NCI-H460 (cell line): ENCODE measurements around the gene DCAKD. TPM values are rescaled to one million over a fixed set of nuclear protein-coding genes. Genes with fewer than 3 reads are reported as not detected.

ENCODE experiments used
- DNase-seq: peaks from one replicate; pipeline ENCODE4 v3.0.0-alpha.2; 2016; ENCODE audit warnings: low read depth; ENCODE audit errors: extremely low read depth
- polyA plus RNA-seq: library from polyadenylated mRNA; depleted of rRNA; stranded (reverse); fragments of >200 nt; gene quantifications from 2 replicates; pipeline ENCODE4 v1.2.3, GENCODE V29; 2014; cell fraction: nucleus; rRNA removed
- total RNA-seq: library from RNA; depleted of rRNA; stranded (reverse); fragments of >200 nt; shearing (Covaris generic); gene quantifications from 2 replicates; pipeline ENCODE4 v1.2.3, GENCODE V29; 2014; rRNA removed

The DCAKD gene, protein sequence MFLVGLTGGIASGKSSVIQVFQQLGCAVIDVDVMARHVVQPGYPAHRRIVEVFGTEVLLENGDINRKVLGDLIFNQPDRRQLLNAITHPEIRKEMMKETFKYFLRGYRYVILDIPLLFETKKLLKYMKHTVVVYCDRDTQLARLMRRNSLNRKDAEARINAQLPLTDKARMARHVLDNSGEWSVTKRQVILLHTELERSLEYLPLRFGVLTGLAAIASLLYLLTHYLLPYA
- total RNA-seq = 22.8 and 24.0 TPM in 2 replicates
- 36.1 and 57.0 TPM in 2 replicates for polyA plus RNA-seq

DNA sequence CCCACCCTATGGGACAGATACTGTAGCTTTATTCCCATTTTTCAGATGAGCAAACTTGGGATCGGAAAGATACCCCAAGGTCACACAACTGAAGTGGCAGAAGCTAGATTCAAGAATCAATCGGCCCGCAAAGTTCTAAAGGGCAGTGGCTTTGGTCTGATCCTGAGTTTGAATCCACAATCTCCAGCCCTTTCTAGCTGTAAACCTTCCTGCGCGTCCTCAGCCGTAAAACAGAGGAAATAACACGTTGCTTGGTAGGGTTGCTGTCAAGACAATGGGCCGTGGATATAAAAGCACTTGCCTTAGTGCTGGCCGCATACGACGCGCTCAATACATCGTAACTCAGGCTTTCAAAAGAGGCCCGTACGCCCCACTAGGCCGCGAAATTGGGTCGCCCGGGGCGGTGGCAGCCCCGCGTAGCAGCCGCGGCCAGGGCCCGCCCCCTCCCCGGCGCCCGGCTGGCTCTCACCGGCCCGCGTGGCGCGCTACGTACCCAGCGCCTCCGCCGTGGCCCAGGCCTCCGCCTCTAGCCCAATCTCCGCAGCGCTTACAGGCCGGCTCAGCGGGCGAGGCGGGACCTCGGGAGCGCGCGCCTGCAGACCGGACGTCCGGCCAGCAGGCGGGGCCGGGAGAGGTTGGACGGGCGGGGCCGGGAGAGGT lies at the start of gene DCAKD:
TSS of gene DCAKD (minus strand) at position 573 of the 660 bp plus-strand sequence. CDS start 16,747 bp downstream, outside the sequence.
- peak; percentile 95 for DNase-seq

DNA sequence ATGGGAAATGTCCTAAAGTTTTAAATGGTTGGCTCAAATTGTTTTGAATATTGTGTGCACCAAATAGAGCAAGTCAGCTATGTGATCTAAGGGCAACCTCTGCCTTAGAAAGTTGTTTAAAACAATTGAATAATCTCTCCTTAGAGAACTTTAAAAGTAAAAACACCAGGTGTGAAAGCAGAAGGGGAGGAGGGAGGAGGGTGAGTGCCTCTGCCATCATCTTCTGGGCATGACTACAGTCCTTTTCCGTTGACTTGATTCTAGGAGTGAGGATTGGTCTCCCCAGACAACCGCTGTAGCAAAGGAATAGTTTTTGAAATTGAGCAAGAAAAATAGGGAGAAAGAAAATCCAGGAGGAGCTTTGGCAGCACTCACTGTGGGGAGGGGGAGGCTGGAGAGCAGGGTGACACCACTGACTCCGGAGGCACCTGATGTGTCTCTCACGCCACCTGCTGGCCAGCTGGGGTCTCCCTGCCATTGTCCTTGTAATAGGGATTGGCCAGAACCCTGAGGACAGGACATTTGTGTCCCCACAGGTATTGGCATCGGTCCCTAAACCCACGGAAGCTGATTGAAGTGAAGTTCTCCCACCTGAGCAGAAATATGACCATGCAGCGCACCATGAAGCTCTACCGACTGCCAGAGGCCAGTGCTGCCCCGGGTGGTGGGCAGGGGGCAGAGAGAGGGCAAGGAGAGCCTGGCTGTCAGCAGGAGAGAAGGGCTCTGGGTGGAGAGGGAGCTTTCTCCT lies 47.6 kb upstream of the DCAKD start:
- DNase-seq = peak; percentile 86

DNA sequence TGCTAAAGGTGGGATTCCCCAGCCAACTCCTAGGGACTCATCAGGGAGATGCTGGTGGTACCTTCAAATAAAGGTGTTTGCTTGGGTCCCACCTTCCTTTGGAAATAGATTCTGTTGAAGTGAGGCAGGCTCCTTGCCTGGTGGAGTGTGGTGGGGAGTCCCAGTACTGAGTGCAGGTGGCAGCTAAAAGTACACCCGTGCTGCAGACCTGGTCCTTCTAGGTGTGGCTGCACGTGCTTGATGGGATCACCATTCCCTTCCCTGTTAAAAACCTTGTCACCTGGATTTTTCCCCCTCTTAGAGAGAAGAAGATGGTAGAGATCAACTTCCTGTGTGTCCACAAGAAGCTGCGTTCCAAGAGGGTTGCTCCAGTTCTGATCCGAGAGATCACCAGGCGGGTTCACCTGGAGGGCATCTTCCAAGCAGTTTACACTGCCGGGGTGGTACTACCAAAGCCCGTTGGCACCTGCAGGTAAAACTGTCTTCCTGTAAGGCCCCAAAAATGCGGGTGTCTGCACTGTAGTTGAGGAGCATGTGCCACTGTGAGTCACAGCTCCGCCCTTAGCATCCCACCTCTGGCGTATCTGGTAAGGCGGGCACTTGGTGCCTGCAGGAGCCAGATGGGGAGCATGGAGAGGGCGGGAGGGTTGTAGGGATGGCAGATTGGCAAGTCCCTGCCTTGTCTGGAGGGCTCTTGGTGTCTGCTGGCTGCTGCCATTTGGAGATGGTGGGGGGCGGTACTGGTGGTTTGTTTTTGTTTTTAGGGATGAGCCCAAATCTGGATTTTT lies 46.8 kb upstream of the DCAKD start:
- DNase-seq = no peak

DNA sequence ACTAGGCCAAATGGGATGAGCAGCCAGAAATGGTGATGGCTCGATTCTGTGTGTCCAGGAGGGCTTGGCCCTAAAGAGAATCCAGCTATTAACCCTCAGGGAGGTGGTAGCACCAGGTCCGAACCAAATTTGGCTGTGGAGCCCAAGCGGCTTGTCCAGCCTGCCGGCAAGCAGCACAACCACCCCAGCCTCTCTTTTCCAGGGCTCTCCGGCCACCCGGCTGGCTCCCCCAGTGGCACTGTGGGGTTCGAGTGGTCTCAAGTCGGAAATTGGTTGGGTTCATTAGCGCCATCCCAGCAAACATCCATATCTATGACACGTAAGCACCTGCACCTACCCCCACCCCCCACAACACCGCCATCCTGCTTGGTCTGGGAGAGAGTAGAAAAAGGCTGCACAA lies 45.5 kb upstream of the DCAKD start:
- no peak for DNase-seq

DNA sequence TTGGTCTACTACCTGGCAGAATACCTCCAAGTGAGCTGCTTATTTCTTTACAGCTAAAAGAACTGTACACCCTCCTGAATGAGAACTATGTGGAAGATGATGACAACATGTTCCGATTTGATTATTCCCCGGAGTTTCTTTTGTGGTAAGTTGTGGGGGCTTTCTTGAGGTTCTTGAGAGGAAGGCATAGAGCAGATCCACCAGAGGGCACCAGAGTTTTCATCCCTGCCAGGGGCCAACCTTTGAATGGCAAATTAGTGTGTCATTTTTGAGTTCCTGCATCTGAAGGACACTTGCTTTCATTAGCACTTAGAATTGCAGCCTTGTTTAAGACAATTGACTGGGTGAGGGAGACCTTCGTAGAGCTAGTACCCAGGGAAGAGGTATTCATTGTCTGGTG lies 44.7 kb upstream of the DCAKD start:
- no peak for DNase-seq

DNA sequence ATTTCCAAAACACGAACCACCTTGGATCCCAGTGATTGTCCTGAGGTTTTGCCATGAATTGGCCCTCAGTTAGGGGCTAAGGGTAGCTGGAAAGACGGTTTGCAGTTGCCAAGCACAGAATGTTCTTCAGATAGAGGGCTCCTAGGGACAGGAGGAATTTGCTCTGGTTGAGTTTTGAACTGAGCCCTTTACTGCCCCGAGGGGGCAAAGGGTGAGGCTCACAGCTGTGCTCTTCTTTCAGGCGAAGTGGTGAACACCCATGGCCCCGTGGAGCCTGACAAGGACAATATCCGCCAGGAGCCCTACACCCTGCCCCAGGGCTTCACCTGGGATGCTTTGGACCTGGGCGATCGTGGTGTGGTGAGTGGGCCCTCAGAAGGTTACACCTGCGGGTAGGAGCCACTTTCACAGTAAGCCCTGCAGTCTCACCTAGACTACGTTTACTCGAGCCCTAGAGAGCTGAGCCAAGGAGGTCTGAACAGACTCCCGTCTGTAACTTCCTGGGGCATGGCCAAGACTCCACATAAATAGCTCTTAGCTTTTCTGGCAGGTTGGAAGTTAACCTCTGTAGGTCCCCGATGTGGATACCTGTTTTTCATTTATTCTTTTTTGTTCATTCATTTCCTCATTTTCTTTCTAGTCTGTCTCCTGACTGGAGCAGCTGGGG lies 42.1 kb upstream of the DCAKD start:
- no peak for DNase-seq

DNA sequence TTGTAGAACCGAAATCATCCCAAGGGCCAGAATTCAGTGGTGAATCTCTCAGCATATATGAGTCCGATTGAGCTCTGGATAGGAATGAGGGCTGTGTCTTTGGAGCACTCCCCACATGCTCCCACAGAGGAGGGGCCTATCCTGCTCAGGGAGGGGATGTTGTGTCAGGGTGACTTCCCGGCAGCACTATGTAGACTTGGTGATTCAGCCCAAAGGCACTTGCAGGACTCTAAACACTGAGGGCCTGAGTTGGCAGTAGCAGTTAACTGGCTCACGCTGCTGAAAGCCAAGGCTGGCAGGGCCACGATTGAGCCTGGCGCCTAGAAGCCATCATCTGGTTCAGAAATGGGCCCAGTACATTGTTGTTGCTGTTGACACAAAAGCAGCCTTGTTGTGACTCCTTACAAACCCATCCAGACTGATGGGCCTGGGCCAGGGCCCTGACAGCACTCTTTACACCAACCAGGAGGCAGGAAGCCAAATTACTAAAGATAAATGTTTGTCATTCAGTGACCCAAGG lies 41.5 kb upstream of the DCAKD start:
- DNase-seq = peak; percentile 79

DNA sequence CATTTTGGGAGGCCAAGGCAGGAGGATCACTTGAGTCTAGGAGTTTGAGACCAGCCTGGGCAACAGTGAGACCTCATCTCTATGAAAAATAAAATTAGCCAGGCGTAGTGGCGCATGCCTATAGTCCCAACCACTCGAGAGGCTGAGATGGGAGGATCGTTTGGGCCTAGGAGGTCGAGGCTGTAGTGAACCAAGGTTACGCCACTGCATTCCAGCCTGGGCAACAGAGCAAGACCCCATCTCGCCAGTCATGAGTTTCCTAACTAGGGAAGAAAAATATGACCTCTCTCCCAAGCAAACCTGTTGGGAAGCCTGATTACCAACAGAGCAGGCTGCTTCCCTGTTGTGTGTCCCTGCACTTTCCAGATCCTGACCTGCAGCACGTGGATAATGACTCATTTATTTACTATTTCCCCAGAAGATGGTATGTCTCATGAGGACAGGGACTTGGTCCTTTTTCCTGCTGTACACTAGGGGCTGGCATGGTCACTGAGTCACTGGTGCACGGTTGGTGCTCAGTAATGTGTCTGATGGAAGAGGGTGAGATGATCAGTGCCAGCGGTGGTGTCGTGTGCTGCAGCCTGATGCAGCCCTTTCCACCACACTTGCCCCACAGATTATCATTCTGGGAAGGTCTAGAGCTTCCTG lies 40.5 kb upstream of the DCAKD start:
- DNase-seq = no peak

DNA sequence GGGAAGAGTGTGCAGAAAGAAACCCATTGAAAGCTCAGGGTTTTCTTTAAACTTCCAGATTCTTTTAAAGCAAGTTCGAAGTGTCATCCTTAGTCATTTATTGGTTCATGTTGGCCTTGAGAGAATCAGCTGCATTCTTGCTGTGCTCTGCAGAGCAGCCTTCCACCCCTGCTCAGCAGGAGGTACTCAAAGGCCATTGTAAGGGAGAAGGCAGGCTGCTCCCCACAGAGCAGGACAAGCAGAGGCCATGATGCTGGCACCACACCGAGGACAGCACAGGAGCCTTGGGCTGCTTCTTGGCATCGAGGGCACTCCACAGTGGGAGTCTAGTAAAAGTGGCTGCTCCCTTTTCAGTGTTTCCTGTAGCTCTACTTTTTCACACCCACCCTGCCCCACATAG lies 39.3 kb upstream of the DCAKD start:
- DNase-seq = no peak

DNA sequence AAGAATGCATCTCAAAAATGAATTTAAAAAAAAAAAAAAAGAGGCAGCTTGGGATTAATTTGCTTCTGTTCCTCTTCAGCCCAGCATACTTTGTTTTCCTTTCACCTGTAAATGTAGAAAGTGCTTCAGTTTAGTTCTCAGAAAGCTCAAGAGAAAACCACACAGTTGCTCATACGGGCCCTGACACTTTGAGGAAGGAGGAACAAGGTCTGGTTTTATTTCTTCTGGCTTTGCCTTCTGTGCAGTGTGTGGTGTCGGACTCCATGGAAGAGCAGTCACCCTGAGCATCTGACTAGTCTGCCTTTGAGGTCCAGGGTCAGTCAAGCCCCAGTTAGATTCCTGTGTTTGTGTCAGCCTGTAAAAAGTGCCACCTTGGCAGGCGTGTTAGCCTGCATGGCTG lies 37.3 kb upstream of the DCAKD start:
- DNase-seq = no peak

DNA sequence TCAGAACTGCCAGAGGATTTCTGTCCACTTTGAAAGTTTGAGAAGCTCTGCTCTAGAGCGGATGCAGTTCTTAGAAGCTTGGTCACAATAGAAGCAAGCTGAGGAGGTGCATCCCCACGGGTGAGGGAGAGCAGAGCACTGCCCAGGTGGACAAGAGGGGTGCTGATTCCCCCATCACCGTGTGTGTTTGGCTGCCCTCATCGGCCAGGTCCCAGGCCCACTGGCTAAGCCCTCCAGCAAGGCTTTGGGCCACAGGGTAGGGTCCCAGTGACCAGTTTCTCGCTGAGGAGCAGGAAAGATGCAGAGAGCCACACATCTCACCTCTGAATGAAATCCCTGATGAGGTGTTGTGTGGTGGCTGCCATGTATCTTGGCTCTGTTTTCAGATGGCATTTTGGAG lies 36.5 kb upstream of the DCAKD start:
- no peak for DNase-seq

DNA sequence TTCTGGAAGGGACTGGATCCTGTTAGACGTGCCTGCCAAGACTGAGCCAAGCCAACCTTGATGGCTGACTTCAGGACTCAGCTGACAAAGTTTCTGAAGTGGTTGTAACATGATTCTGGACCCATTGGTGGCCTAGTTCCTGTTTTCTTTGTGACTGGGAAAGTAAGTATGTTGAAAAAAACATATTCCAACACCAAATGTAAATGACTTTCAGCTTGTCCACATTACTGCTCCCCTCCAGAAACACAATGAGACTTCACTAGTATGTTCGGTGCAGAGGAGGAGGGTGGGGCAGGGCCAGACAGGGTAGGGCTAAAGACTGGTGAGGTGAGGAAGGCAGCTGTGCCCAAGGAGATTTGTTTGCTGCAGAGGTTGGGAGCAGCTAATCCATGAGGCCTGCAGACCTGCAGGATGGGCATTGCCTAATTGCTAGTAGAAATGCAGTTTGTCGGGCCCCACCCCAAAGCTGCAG lies 36.1 kb upstream of the DCAKD start:
- DNase-seq = no peak

DNA sequence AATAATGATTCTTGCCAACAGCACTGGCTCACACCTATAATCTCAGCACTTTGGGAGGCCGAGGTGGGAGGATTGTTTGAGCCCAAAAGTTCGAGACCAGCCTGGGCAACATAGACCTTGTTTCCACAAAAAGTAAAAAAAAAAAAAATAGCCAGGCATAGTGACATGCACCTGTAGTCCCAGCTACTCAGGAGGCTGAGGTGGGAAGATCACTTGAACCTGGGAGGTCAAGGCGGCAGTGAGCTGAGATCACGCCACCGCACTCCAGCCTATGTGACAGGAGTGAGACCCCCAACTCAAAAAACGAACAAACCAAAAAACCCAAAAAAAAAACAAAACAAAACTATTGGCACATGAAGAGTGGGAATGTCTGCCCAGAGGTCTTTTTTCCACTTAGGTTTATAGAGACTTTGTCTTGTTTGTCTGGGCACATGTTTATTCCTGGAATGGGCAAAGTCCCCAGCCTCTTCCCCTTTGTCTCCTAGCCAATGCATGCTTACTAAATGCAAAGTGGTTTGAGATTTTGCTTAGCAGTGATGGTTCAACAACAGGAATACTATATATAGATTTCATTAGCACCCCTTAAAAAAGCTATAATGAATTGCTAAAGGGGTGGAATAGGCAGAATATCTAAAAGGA lies 35.6 kb upstream of the DCAKD start:
- DNase-seq = no peak

DNA sequence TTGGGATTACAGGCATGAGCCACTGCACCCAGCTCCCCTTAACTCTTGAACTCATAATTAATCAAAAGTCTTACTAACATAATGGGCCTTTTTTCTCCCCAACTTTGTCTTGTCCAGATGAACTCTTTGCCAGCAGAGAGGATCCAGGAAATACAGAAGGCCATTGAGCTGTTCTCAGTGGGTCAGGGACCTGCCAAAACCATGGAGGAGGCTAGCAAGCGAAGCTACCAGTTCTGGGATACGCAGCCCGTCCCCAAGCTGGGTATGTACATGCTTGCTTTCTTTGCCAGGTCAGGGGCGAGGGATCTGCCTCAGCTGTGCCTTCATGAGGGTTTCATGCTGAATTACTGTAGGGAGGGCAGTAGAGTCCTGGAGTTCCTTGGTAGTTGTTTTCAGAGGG lies 35.0 kb upstream of the DCAKD start:
- no peak for DNase-seq

DNA sequence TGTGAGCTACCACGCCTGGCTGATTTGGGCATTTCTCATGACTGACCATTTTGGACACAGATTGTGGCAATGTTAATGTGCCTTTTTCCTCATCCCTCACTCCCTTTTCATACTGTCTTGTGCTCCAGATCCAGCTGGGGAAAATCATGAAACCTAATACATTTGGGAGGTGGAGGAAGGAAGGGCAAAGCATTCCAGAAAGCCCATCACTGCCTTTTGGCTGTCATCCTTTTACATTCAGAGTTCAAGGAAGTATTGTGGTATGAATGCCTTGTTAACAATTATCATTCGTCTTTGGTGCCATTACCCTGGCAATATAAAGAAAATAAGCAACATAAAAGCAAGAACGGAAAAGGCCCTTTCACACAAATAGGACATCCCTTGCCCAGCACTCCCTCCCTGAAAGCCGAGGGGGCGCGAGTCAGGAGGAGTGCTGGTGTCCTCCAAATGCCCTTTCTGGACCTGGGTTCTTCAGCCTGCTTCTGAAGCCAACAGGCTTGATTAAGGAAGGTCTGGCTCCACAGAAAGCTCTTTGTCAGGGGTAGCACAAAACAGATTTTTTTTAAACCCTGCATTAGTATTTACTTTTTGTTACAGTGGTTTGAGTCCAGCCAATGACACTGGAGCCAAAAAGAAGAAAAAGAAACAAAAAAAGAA lies 29.7 kb upstream of the DCAKD start:
- DNase-seq = no peak

DNA sequence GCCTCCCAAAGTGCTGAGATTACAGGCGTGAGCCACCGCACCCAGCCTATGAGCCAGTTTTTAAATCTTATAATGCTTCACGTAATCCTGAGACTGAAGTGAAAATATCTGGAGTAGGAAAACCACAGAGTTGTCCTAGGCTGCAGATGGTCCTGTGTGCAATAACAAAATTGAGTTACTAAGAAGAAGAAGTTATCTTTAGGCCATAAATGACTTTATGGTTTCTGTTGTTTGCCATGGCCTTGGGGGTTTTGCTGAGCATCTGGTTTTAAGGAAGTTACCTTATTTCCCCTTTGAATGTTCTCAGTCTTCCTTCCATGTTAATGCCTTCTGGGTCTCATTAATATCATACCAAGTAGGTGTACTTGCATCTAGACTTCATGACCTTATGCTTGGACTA lies 26.2 kb upstream of the DCAKD start:
- no peak for DNase-seq

DNA sequence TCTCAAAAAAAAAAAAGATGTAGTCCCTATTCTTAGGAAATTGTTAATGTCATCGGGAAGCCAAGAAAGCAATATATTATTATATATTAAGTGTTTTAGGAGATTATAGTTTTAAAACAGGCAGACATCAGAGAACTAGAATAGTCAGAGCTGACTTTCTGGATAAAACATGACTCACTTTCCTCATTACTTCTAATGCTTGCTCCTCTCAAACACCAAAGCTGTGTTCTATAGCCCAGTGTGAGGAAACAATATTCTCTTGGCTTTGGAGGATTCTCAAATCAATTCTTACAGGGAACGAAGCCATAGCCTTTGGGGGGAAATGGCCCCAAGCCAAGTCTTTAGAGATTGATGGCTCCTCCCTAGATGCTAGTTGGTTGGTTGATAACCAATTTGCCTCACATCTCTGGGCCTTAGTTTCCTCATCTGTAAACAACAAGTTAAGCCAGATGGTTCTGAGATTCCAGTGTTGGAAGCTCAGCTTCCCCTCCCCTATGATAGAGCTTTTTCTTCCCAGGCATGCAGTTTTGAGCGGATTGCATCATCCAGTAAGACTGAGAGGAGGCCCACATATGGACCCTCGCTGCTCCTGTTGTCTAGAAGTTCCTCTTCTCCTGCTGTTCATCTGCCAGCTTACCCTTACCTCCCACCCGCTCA lies 22.1 kb upstream of the DCAKD start:
- no peak for DNase-seq

DNA sequence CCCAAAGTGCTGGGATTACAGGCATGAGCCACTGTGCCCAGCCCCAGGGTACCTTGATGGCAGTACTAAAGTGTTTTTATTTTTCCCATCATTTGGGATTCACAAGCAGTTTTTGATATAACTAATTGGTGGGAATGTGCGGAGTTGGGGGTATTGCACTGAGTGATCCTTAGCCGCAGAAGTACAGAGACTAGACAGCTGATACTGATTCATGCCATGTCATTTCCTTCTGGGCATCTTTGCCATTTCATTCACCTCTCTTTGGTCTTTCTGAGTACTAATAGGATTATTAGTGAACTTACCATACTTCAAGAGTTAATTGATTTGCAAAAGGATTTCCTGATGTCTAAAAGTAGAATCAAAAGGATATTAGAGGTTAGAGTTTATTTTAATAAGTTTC lies 19.4 kb upstream of the DCAKD start:
- no peak for DNase-seq
